Spleen (tissue), 11 donors: ENCODE measurements around the gene ADAMTS4. TPM values are rescaled to one million over a fixed set of nuclear protein-coding genes. Genes with fewer than 3 reads are reported as not detected.

ENCODE experiments used
- DNase-seq: peaks from one replicate; pipeline ENCODE4 v3.0.0-alpha.2; 2020
- H3K27ac ChIP-seq, 8 donors: fragments of 200-600 bp; sonication (generic) in 7 of 8; 1 replicate in 4 of 8; 2 replicates in 4 of 8; pipeline versions ENCODE4 v1.5.0 to v1.8.0; 2016 to 2021; ENCODE audit warnings: inconsistent platforms in 4 of 8, mild to moderate bottlenecking in 4 of 8, moderate library complexity in 1 of 8
- H3K27me3 ChIP-seq, 7 donors: fragments of 200-600 bp; sonication (generic) in 6 of 7; replicated peaks in 1 of 7; 1 replicate in 4 of 7; 2 replicates in 3 of 7; pipeline versions ENCODE4 v1.5.0 to v1.8.0; 2016 to 2021; ENCODE audit warnings: inconsistent platforms in 3 of 7, mild to moderate bottlenecking in 1 of 7
- H3K36me3 ChIP-seq, 6 donors: fragments of 200-600 bp; sonication (generic) in 5 of 6; 1 replicate in 4 of 6; 2 replicates in 2 of 6; pipeline versions ENCODE4 v1.5.0 to v1.8.0; 2016 to 2021; ENCODE audit warnings: inconsistent platforms in 2 of 6
- H3K4me1 ChIP-seq, 6 donors: fragments of 200-600 bp; sonication (generic) in 5 of 6; 1 replicate in 3 of 6; 2 replicates in 3 of 6; pipeline versions ENCODE4 v1.5.0 to v1.8.0; 2016 to 2021; ENCODE audit warnings: inconsistent platforms in 3 of 6
- H3K4me3 ChIP-seq, 8 donors: fragments of 200-600 bp; sonication (generic) in 7 of 8; 1 replicate in 4 of 8; 2 replicates in 4 of 8; pipeline versions ENCODE4 v1.5.0 to v1.8.0; 2016 to 2021; ENCODE audit warnings: inconsistent platforms in 4 of 8, mild to moderate bottlenecking in 4 of 8, moderate library complexity in 2 of 8
- H3K9me3 ChIP-seq, 8 donors: fragments of 200-600 bp; sonication (generic) in 7 of 8; 1 replicate in 4 of 8; 2 replicates in 4 of 8; pipeline versions ENCODE4 v1.5.0 to v1.8.0; 2016 to 2021; ENCODE audit warnings: inconsistent platforms in 4 of 8
- POLR2A ChIP-seq, 3 donors: fragments of 450-650 bp; IDR thresholded peaks; one replicate each; pipeline ENCODE4 v1.5.1; 2017; ENCODE audit warnings: antibody characterized with exemption in 3 of 3, mild to moderate bottlenecking in 1 of 3
- POLR2AphosphoS5 ChIP-seq, 3 donors: sonication (generic); formaldehyde crosslinking; IDR thresholded peaks; one replicate each; pipeline ENCODE4 v1.5.1; 2017; ENCODE audit warnings: antibody characterized with exemption in 3 of 3
- WGBS, 5 donors: extraction: QIAGEN DNeasy Blood & Tissue Kit in 3 of 5; methylation state at CpG; one replicate each; pipeline versions ENCODE4 v1.1.5 to v1.1.7; 2013 to 2018; 5-methylcytosine and 5-hydroxymethylcytosine counted together
- intact Hi-C: fragments of 100-400 bp; cut with DNase I; formaldehyde crosslinking; loops from one replicate; pipeline ENCODE4 v1.15.0; 2023; ENCODE audit warnings: low total_unique reads
- polyA plus RNA-seq, 3 donors: library from polyadenylated mRNA; stranded (reverse); fragments of 200-250 nt; gene quantifications; one replicate each; pipeline ENCODE4 v1.2.1, GENCODE V29; 2013
- total RNA-seq, 7 donors: library from RNA; depleted of rRNA in 3 of 7; stranded (reverse); fragments of >200 nt in 3 of 7; fragmentation: NEBNext Ultra II Directional in 4 of 7; extraction: Animal tissue kit (Norgen Biotek cat#: 25700) in 4 of 7; gene quantifications; one replicate each; pipeline versions ENCODE4 v1.1.0 to v1.2.1, GENCODE V29; 2016 to 2021
- TF ChIP-seq, protein P1 (sequence below), 11 experiments: fragments of 200-600 bp in 7 of 11; fragments of 450-650 bp in 4 of 11; sonication (generic) in 4 of 11; IDR thresholded peaks in 8 of 11; conservative IDR thresholded peaks in 3 of 11; 1 replicate in 7 of 11; 2 replicates in 4 of 11; pipeline versions ENCODE4 v1.4.0 to v1.8.0; 2016 to 2021; ENCODE audit warnings: antibody characterized with exemption in 11 of 11, inconsistent platforms in 4 of 11, mild to moderate bottlenecking in 1 of 11
- donor health status: healthy with polysubstance abuse.
- donor health status: DM: no; HTN: no; CAD: no; lungs with moderate emphysema.
- donor health status: DM: no; HTN: no; CAD: no.
- donor health status: Bipolar disorder and iron deficiency.
- donor health status: healthy.
- donor health status: DM: no; HTN: no; CAD: no.
- donor health status: DM: yes; HTN: yes; CAD: no.

The ADAMTS4 gene
- total and polyA plus RNA-seq, 10 donors: 0.26 to 37.8 (median 4.0) TPM

DNA sequence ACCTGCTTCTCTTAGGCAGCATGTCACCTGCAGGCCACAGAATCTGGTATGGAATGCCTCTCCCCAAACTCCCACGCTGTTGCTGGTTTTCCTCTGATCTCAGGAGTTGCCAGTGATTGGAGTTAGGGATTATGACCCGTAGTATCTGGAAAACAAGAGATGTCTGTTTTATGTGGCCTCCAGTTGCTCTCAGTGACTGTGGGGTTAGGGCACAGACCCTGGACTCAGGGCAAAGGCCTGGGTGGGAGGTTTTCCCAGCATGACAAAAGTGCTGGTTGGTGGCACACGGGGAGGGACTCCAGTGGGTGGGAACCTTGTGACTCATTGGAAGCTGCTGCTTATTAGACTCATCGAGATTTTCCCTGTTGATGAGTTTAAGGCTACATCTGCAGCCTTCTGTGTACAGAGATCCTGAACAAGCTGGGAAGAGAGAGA is 39.2 kb upstream of the ADAMTS4 start, which contains the start of gene NR1I3:
NR1I3 (minus strand) TSS at position 165 of the 435 bp plus-strand sequence. CDS start 1,638 bp downstream, outside the sequence.
- H3K36me3 ChIP-seq: no peaks in the 10 kb centered on the region
- no peak for DNase-seq
- H3K4me1 ChIP-seq: peaks cover 0 to 3% (median 0%) of the 10 kb centered on the region in 6 donors
- TF ChIP-seq, protein P1, sequence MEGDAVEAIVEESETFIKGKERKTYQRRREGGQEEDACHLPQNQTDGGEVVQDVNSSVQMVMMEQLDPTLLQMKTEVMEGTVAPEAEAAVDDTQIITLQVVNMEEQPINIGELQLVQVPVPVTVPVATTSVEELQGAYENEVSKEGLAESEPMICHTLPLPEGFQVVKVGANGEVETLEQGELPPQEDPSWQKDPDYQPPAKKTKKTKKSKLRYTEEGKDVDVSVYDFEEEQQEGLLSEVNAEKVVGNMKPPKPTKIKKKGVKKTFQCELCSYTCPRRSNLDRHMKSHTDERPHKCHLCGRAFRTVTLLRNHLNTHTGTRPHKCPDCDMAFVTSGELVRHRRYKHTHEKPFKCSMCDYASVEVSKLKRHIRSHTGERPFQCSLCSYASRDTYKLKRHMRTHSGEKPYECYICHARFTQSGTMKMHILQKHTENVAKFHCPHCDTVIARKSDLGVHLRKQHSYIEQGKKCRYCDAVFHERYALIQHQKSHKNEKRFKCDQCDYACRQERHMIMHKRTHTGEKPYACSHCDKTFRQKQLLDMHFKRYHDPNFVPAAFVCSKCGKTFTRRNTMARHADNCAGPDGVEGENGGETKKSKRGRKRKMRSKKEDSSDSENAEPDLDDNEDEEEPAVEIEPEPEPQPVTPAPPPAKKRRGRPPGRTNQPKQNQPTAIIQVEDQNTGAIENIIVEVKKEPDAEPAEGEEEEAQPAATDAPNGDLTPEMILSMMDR (IDR thresholded peaks at IDR 0.05 in 8 of 11, conservative IDR thresholded peaks at IDR 0.05 in 3 of 11): no peak
- TF ChIP-seq POLR2A (IDR thresholded peaks at IDR 0.05): no peak
- H3K4me3 ChIP-seq: no peak within 1 kb of the TSS
- H3K27ac ChIP-seq: no peak within 1 kb of the TSS
- H3K27me3 ChIP-seq: peaks cover 0 to 6% (median 0%) of the 10 kb centered on the region in 7 donors
- no peaks in the 10 kb centered on the region for H3K9me3 ChIP-seq
- 75 to 81% (median 78%) methylated on average over 4 of the region's 4 CpGs for WGBS, 5 donors
- intact Hi-C loops: no loop called here

DNA sequence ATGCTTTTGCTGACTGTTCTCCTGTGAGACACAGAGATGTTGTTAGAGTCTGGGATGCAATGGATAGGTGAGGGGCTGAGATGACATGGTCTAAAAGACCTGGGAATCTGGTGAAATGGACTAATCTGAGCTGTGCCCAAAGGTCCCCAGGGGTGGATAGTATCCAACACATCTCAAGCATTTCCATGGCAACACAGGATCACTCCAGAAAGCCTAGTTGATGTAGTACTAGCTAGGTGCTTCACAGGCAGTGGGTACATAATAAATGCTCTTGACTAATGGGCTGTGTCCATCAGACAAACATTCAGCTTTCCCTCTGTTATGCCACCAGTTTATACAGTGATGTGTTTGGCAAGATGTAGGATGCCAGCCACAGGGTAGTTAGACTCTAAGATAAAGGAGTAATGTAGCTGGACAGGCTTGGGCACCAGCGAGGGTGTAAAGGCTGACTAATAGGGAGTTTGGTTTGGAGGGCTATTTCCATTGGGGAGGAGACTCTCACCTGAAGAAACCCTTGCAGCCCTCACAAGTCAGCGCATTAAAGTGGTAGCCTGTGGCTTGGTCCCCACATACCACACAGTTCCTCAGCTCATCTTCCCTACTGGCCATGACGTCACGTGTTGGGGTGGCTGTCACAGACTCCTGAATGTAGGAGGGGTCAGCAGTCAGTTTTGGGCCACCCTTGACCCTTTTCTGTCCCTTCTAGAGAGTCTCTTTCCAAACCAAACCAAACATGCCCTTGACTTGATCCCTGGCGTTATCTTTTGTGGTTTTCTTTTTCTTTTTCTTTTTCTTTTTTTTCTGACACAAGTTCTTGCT is 37.3 kb upstream of the ADAMTS4 start:
- DNase-seq: no peak
- Histone ChIP-seq H3K27ac (no peak overlapping the region), H3K36me3 (peaks cover 0 to 1% (median 0%) of the 10 kb centered on the region in 6 donors), H3K27me3 (peaks cover 0 to 6% (median 0%) of the 10 kb centered on the region in 7 donors), H3K9me3 (no peaks in the 10 kb centered on the region), H3K4me1 (no peaks in the 10 kb centered on the region), H3K4me3 (no peak overlapping the region)
- TF ChIP-seq, protein P1 (IDR thresholded peaks at IDR 0.05 in 8 of 11, conservative IDR thresholded peaks at IDR 0.05 in 3 of 11): no peak
- TF ChIP-seq POLR2AphosphoS5 (IDR thresholded peaks at IDR 0.05) (no peak), POLR2A (IDR thresholded peaks at IDR 0.05) (no peak)
- intact Hi-C loops: no loop called here
- WGBS, 5 donors: 77 to 83% (median 83%) methylated on average over 5 of the region's 5 CpGs

GRCh38 chr1:161233102-161233501 is 34.2 kb upstream of the ADAMTS4 start:
- intact Hi-C loops: no loop called here
- Histone ChIP-seq H3K27ac (no peak overlapping the region), H3K4me1 (peaks cover 0 to 5% (median under 1%) of the 10 kb centered on the region in 6 donors), H3K36me3 (peaks cover 0 to 32% (median 18%) of the 10 kb centered on the region in 6 donors), H3K4me3 (no peak overlapping the region), H3K27me3 (peaks cover 0 to 6% (median 0%) of the 10 kb centered on the region in 7 donors), H3K9me3 (no peaks in the 10 kb centered on the region)
- 86 to 89% (median 88%) methylated on average over 9 of the region's 9 CpGs for WGBS, 5 donors
- no peak for TF ChIP-seq POLR2AphosphoS5 (IDR thresholded peaks at IDR 0.05)
- TF ChIP-seq POLR2A (IDR thresholded peaks at IDR 0.05): no peak
- TF ChIP-seq, protein P1 (IDR thresholded peaks at IDR 0.05 in 8 of 11, conservative IDR thresholded peaks at IDR 0.05 in 3 of 11): no peak
- DNase-seq: no peak

DNA sequence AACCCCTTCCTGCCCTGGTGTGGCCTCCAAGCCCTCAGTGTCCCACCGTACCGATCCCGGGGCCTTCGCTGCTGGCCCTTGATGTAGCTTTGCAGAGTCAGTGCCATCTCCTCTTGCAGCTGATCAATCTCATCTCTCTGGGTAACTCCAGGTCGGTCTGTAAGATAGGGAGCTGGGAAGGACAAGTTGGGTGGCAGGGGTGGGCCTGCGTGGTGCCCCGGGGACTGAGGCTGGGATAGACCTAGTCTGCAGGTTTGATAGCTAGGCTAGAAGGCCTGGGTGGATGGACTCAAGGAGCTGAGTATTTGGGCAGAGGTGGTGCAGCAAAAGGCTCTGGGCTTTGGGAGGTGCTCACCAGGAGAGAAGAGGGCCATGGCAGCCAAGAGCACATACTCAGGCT is 31.9 kb upstream of the ADAMTS4 start:
- intact Hi-C loops: no loop called here
- H3K9me3 ChIP-seq: no peaks in the 10 kb centered on the region
- 94 to 98% (median 96%) methylated on average over 7 of the region's 7 CpGs for WGBS, 5 donors
- peaks cover 0 to 34% (median 18%) of the 10 kb centered on the region in 6 donors for H3K36me3 ChIP-seq
- no peak overlapping the region for H3K4me3 ChIP-seq
- no peak for DNase-seq
- TF ChIP-seq POLR2AphosphoS5 (IDR thresholded peaks at IDR 0.05) (peak in 1 of 3 donors; percentile 18), POLR2A (IDR thresholded peaks at IDR 0.05) (no peak)
- TF ChIP-seq, protein P1 (IDR thresholded peaks at IDR 0.05 in 8 of 11, conservative IDR thresholded peaks at IDR 0.05 in 3 of 11): no peak
- no peak overlapping the region for H3K27ac ChIP-seq
- peaks cover 0 to 1% (median 0%) of the 10 kb centered on the region in 7 donors for H3K27me3 ChIP-seq
- peaks cover 17 to 29% (median 20%) of the 10 kb centered on the region in 6 donors for H3K4me1 ChIP-seq
